Type B pancreatic cell (in vitro differentiated cells): ENCODE results near the gene BPIFA1. TPM values are rescaled to one million over a fixed set of nuclear protein-coding genes. Genes with fewer than 3 reads are reported as not detected.

Experiments
- DNase-seq: peaks from one replicate; pipeline ENCODE4 v3.0.0; 2021; ENCODE audit warnings: mixed read lengths; ENCODE audit not compliant: unreplicated experiment; ENCODE audit errors: extremely low spot score
- H3K27ac Mint-ChIP-seq: 2 replicates; pipeline ENCODE4 v1.8.0; 2021; ENCODE audit warnings: mild to moderate bottlenecking, mixed read lengths
- H3K27me3 Mint-ChIP-seq: 2 replicates; pipeline ENCODE4 v1.8.0; 2021; ENCODE audit warnings: mixed read lengths
- H3K36me3 Mint-ChIP-seq: 2 replicates; pipeline ENCODE4 v1.8.0; 2021; ENCODE audit warnings: mixed read lengths
- H3K4me1 Mint-ChIP-seq: one replicate; pipeline ENCODE4 v1.8.0; 2021; ENCODE audit warnings: mixed read lengths; ENCODE audit not compliant: unreplicated experiment
- H3K4me3 Mint-ChIP-seq: 2 replicates; pipeline ENCODE4 v1.8.0; 2021; ENCODE audit warnings: mild to moderate bottlenecking, mixed read lengths
- H3K9me3 Mint-ChIP-seq: 2 replicates; pipeline ENCODE4 v1.8.0; 2021; ENCODE audit warnings: mixed read lengths
- CTCF ChIP-seq: fragments of 200-600 bp; sonication (generic); conservative IDR thresholded peaks from 2 replicates; pipeline ENCODE4 v1.5.0; 2021; ENCODE audit warnings: antibody characterized with exemption, mild to moderate bottlenecking
- total RNA-seq: library from RNA; stranded (reverse); gene quantifications from 2 replicates; pipeline ENCODE4 v1.2.1, GENCODE V29; 2021; ENCODE audit warnings: low replicate concordance

BPIFA1 gene
- total RNA-seq, 1 donor from 2014 or later, result 0.97 TPM

- Mint-ChIP-seq H3K4me3 (no peak overlapping the region), H3K4me1 (no peaks in the 10 kb centered on the region), H3K9me3 (no peaks in the 10 kb centered on the region), H3K27me3 (peaks cover 66% of the 10 kb centered on the region), H3K27ac (no peak overlapping the region), H3K36me3 (no peaks in the 10 kb centered on the region)
- peak; percentile 76 for TF ChIP-seq CTCF
- no peak for DNase-seq
Observed at GRCh38 chr20:33211817-33212424, 23.9 kb upstream of the BPIFA1 start.

DNA sequence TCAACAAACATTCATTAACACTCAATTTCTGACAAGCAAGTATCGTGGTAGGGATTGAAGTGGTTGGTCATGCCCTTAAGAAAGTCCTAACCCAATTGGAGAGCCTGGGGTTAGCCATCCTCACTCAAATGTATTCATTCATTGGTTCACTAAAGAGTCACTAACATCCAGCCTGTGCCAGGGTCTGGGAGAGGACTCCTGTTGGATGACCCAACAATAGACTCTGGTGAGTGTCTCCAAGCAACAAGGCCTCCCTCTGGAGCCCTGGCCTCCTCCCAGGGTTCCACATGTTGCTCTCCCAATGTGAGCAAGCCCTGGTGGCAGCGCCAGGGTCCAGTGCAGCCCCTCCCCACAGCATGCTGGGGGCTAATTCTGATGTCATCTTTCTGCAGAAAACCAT is 18.7 kb upstream of the BPIFA1 start, which contains the start of gene BPIFA3:
TSS of gene BPIFA3 (plus strand) at position 301 of the 400 bp plus-strand sequence. CDS start 185 bp downstream, outside the sequence.
- DNase-seq, result no peak
- no peak within 1 kb of the TSS for H3K27ac Mint-ChIP-seq
- H3K9me3 Mint-ChIP-seq, result no peaks in the 10 kb centered on the region
- H3K27me3 Mint-ChIP-seq, result peaks cover 57% of the 10 kb centered on the region
- H3K4me1 Mint-ChIP-seq, result no peaks in the 10 kb centered on the region
- H3K4me3 Mint-ChIP-seq, result no peak within 1 kb of the TSS
- H3K36me3 Mint-ChIP-seq, result no peaks in the 10 kb centered on the region
- TF ChIP-seq CTCF, result no peak

- TF ChIP-seq CTCF, result no peak
- no peaks in the 10 kb centered on the region for H3K4me1 Mint-ChIP-seq
- H3K27me3 Mint-ChIP-seq, result peaks cover 66% of the 10 kb centered on the region
- H3K4me3 Mint-ChIP-seq, result no peak overlapping the region
- no peaks in the 10 kb centered on the region for H3K9me3 Mint-ChIP-seq
- H3K27ac Mint-ChIP-seq, result no peak overlapping the region
- H3K36me3 Mint-ChIP-seq, result no peaks in the 10 kb centered on the region
- DNase-seq, result no peak
Observed at GRCh38 chr20:33224399-33224798, 11.4 kb upstream of the BPIFA1 start.

GRCh38 chr20:33229843-33230242 is 6.0 kb upstream of the BPIFA1 start:
- no peaks in the 10 kb centered on the region for H3K9me3 Mint-ChIP-seq
- H3K4me3 Mint-ChIP-seq, result no peak overlapping the region
- no peak overlapping the region for H3K27ac Mint-ChIP-seq
- TF ChIP-seq CTCF, result no peak
- H3K4me1 Mint-ChIP-seq, result no peaks in the 10 kb centered on the region
- DNase-seq, result no peak
- H3K27me3 Mint-ChIP-seq, result peaks cover 69% of the 10 kb centered on the region
- no peaks in the 10 kb centered on the region for H3K36me3 Mint-ChIP-seq

- Mint-ChIP-seq H3K9me3 (no peaks in the 10 kb centered on the region), H3K4me3 (no peak overlapping the region), H3K36me3 (no peaks in the 10 kb centered on the region), H3K27ac (no peak overlapping the region), H3K27me3 (peaks cover 66% of the 10 kb centered on the region), H3K4me1 (no peaks in the 10 kb centered on the region)
- DNase-seq, result no peak
- no peak for TF ChIP-seq CTCF
Observed at GRCh38 chr20:33231237-33231636, 4.6 kb upstream of the BPIFA1 start.
